ENCODE results near the gene LMNA. TPM values are rescaled to one million over a fixed set of nuclear protein-coding genes. Genes with fewer than 3 reads are reported as not detected.

Gene LMNA
- total RNA-seq, 2 experiments from 2014 or later: 93.6 to 101 TPM

GRCh38 chr1:156144742-156145141 lies 30.2 kb downstream of the LMNA start:
- H3K27ac Mint-ChIP-seq: no peak overlapping the region
- H3K4me3 Mint-ChIP-seq: no peak overlapping the region
- DNase-seq: no peak
- ChIA-PET CTCF (interaction anchor here (0.9 to 11.5 kb wide), 5 partner anchors 53 to 174 kb away, joined by 3 to 179 read pairs (median 6); no protein-coding TSS in a partner anchor), POLR2A (interaction anchor here (1.1 to 4.7 kb wide), 2 partner anchors 68 to 138 kb away, joined by 5 to 28 read pairs; partner anchors contain the start of genes PMF1 and SMG5)
- H3K27me3 Mint-ChIP-seq: no peaks in the 10 kb centered on the region
- no peaks in the 10 kb centered on the region for H3K9me3 Mint-ChIP-seq
- H3K36me3 Mint-ChIP-seq (ENCODE audit: low read depth): no peaks in the 10 kb centered on the region
- peaks cover 29% of the 10 kb centered on the region for H3K4me1 Mint-ChIP-seq

GRCh38 chr1:156145650-156146019 lies 31.1 kb downstream of the LMNA start:
- no peaks in the 10 kb centered on the region for H3K36me3 Mint-ChIP-seq (ENCODE audit: low read depth)
- ChIA-PET CTCF (interaction anchor here (0.6 to 11.5 kb wide), 17 partner anchors 10 to 173 kb away, joined by 3 to 179 read pairs (median 5); partner anchors contain the start of genes PMF1 and SLC25A44), POLR2A (interaction anchor here (0.7 to 4.7 kb wide), 7 partner anchors 11 to 173 kb away, joined by 3 to 43 read pairs (median 5); partner anchors contain the start of genes PMF1 and SMG5)
- H3K9me3 Mint-ChIP-seq: no peaks in the 10 kb centered on the region
- H3K27me3 Mint-ChIP-seq: no peaks in the 10 kb centered on the region
- no peak overlapping the region for H3K4me3 Mint-ChIP-seq
- H3K27ac Mint-ChIP-seq: peak overlapping the region; percentile 68
- no peak for DNase-seq
- peaks cover 29% of the 10 kb centered on the region for H3K4me1 Mint-ChIP-seq

DNA sequence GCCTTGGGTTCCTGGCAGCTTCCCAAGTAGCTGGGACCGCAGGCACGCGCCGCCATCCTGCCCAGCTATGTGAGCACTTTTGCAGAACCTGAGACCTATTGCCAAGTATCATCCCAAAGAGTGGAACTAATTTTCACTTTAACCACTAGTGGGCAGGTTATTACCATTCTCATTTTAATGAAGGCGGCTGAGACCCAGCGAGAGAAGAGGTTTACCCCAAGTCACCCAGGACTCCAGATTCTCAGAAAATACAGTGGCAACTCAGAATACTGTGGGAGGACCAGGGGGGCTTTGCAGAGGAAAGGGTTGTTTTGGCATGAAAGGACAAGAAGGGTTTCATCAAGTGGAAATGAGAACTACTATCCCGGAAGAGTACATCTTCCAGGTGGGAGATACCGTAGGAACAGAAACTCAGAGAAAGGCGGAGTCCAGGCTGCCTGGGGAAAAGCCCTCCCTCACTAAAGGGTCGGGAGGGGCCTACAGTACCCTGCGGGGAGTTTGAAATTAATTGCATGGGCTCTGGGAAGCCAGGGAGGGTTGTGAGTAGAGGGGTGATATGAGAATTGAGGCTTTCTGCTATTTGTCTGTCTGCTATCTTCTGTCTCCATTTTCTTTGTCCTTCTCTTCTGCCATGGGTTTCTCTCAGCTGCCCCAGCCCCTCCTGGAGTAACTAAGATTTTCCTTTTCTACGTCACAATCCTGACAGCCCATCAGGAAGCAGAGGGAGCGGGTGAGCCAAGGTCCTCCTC lies 31.7 kb downstream of the LMNA start:
- Mint-ChIP-seq H3K4me1 (peaks cover 29% of the 10 kb centered on the region), H3K9me3 (no peaks in the 10 kb centered on the region), H3K27ac (peak overlapping the region; percentile 68), H3K27me3 (no peaks in the 10 kb centered on the region), H3K36me3 (ENCODE audit: low read depth) (no peaks in the 10 kb centered on the region), H3K4me3 (peak overlapping the region; percentile 23)
- ChIA-PET POLR2A (interaction anchor here (0.7 to 4.7 kb wide), 9 partner anchors 12 to 173 kb away, joined by 3 to 43 read pairs (median 6); partner anchors contain the start of genes PMF1, SLC25A44 and SMG5), CTCF (interaction anchor here (0.6 to 11.5 kb wide), 17 partner anchors 9 to 173 kb away, joined by 3 to 179 read pairs (median 5); partner anchors contain the start of genes PMF1 and SLC25A44)
- DNase-seq: peak; percentile 54

DNA sequence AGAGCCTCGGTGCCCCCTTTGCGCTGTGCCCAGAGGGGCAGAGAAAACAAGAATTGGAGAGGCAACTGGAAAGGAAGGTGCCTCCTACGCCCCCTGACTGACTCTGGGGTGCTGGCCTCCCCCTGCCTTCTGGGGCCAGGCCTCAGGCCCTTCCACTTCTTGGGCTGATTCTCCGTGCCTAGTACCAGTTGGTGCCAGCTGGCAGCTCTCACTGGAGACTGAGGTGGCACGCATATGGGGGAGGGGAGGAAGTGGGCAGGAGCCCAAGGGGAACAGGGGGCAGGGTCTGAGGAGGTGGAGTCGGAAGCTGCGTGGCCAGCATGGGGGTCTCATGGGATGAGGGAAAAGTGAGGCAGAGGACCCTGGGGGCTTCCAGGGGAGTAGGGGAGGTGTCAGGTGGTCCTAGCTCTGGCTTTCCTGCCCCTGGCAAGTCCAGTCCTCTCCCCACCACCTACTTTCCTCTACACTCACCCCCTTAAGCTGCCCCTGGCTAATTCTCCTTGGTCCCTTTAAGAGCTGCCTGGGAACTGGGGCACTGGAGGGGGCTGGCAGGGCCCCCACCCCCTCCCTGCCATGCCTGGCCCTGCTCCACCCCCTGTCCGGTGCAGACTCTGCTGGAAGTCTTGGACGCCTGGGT lies 32.4 kb downstream of the LMNA start:
- no peaks in the 10 kb centered on the region for H3K27me3 Mint-ChIP-seq
- H3K27ac Mint-ChIP-seq: peak overlapping the region; percentile 68
- POLR2A ChIA-PET: interaction anchor here (1.3 to 4.7 kb wide), 7 partner anchors 13 to 135 kb away, joined by 4 to 43 read pairs (median 8); partner anchors contain the start of genes PMF1, SLC25A44 and SMG5
- no peak for DNase-seq
- CTCF ChIA-PET: interaction anchor here (1.2 to 11.5 kb wide), 7 partner anchors 9 to 172 kb away, joined by 4 to 179 read pairs (median 6); no protein-coding TSS in a partner anchor
- H3K4me3 Mint-ChIP-seq: peak overlapping the region; percentile 23
- no peaks in the 10 kb centered on the region for H3K36me3 Mint-ChIP-seq (ENCODE audit: low read depth)
- H3K9me3 Mint-ChIP-seq: no peaks in the 10 kb centered on the region
- H3K4me1 Mint-ChIP-seq: peaks cover 29% of the 10 kb centered on the region

- CTCF ChIA-PET: interaction anchor here (0.6 to 11.5 kb wide), 10 partner anchors 12 to 452 kb away, joined by 3 to 179 read pairs (median 4); partner anchors contain the start of gene PMF1
- Mint-ChIP-seq H3K27me3 (no peaks in the 10 kb centered on the region), H3K27ac (peak overlapping the region; percentile 73), H3K4me1 (peaks cover 39% of the 10 kb centered on the region), H3K4me3 (no peak overlapping the region), H3K9me3 (no peaks in the 10 kb centered on the region), H3K36me3 (ENCODE audit: low read depth) (no peaks in the 10 kb centered on the region)
- POLR2A ChIA-PET: interaction anchor here (1.0 to 4.7 kb wide), 7 partner anchors 13 to 77 kb away, joined by 3 to 43 read pairs (median 8); partner anchors contain the start of genes PMF1 and SLC25A44
- no peak for DNase-seq
Observed at GRCh38 chr1:156148216-156148615, 33.7 kb downstream of the LMNA start.

DNA sequence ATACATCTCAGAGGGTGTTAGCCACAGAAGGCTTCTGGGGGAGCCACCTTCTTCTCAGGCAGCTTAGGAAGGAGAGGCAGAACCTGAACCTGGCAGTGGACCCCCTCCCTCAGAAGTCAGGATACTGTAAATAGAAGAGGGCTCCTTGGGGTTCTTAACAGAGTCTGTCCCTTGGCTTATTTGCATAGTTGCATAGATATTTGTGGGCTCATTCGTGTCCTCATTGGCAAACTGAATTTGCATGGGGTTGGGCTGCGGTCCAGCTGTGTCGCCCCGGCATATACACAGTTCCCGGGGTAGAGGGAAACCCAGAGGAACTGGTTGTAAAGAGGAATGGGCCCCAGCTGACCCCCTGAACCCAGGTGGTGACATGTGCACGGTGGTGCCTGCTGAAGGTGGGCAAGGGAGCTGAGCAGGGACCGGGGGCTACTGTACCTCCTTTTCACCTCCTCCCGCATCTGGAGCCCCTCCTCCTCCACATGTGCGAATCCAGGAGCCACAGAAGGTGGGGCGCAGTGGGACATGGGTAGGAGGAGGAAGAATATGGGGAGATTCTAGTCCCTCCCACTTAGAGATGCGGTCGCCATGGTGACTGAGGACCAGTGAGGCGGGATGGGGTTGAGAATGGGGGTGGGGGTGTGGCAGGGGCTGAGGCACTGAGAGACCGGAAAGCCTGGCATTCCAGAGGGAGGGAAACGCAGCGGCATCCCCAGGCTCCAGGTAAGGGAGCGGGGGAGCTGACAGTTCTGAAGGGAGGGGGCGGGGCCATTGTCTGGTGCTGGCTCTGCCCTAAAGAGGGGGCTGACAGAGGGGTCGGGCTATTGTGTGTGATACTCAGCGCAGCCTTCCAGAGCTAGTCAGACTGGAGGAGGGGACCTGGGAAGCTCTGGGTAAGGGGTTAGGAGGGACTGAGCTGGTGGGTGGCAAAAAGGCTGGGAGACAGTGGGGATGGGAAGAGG lies 35.1 kb downstream of the LMNA start:
- Mint-ChIP-seq H3K9me3 (no peaks in the 10 kb centered on the region), H3K4me1 (peaks cover 49% of the 10 kb centered on the region), H3K36me3 (ENCODE audit: low read depth) (no peaks in the 10 kb centered on the region), H3K4me3 (no peak overlapping the region), H3K27me3 (no peaks in the 10 kb centered on the region), H3K27ac (no peak overlapping the region)
- DNase-seq: no peak
- POLR2A ChIA-PET: interaction anchor here (0.6 to 4.7 kb wide), 7 partner anchors 16 to 143 kb away, joined by 3 to 28 read pairs (median 5); partner anchors contain the start of genes PMF1 and TMEM79
- CTCF ChIA-PET: interaction anchor here (1.1 to 11.5 kb wide), 4 partner anchors 48 to 169 kb away, joined by 3 to 179 read pairs (median 14); no protein-coding TSS in a partner anchor

GRCh38 chr1:156150333-156151011 lies 36.0 kb downstream of the LMNA start:
- Mint-ChIP-seq H3K9me3 (no peaks in the 10 kb centered on the region), H3K36me3 (ENCODE audit: low read depth) (no peaks in the 10 kb centered on the region), H3K4me1 (peaks cover 55% of the 10 kb centered on the region), H3K27me3 (no peaks in the 10 kb centered on the region), H3K27ac (no peak overlapping the region), H3K4me3 (no peak overlapping the region)
- DNase-seq: no peak
- ChIA-PET POLR2A (interaction anchor here (0.7 to 1.8 kb wide), 6 partner anchors 43 to 144 kb away, joined by 3 to 6 read pairs (median 4); partner anchors contain the start of genes PMF1, SLC25A44 and TMEM79), CTCF (interaction anchor here (1.1 to 11.5 kb wide), 3 partner anchors 47 to 74 kb away, joined by 3 to 179 read pairs (median 3); no protein-coding TSS in a partner anchor)

DNA sequence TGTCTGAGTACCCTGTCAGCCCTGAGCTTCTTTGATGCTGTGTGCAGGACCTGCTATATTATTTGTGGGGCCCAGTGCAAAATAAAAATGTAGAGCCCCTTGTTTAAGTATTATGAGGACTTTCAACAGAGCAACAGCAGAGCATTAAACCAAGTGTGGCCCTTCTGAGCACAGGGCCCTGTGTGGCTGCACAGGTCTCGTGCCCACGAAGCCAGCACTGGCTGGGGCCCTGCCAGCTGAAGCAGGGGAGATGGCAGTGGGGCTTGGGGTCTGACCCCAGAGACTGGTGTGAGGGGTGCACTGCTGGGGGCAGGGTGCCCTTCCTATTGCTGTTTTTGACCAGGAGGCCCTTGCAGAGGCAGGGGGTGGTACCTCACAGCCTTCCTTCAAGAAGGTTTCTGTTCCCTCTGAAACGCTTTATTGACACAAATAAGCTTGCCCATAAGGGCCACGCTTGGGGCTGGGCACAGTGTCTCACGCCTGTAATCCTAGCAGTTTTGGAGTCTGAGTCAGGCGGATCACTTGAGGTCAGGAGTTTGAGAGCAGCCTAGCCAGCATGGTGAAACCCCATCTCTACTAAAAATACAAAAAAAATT lies 36.7 kb downstream of the LMNA start:
- POLR2A ChIA-PET: interaction anchor here (1.1 to 2.0 kb wide), 5 partner anchors 42 to 74 kb away, joined by 4 to 7 read pairs (median 5); partner anchors contain the start of genes PMF1 and SLC25A44
- CTCF ChIA-PET: interaction anchor here (0.6 to 11.5 kb wide), 4 partner anchors 46 to 73 kb away, joined by 3 to 179 read pairs (median 4); no protein-coding TSS in a partner anchor
- no peak for DNase-seq
- H3K27me3 Mint-ChIP-seq: no peaks in the 10 kb centered on the region
- H3K9me3 Mint-ChIP-seq: no peaks in the 10 kb centered on the region
- H3K4me1 Mint-ChIP-seq: peaks cover 54% of the 10 kb centered on the region
- no peak overlapping the region for H3K4me3 Mint-ChIP-seq
- no peak overlapping the region for H3K27ac Mint-ChIP-seq
- H3K36me3 Mint-ChIP-seq (ENCODE audit: low read depth): no peaks in the 10 kb centered on the region

GRCh38 chr1:156152628-156153027 lies 38.1 kb downstream of the LMNA start:
- H3K4me1 Mint-ChIP-seq: peaks cover 58% of the 10 kb centered on the region
- no peak for DNase-seq
- ChIA-PET CTCF (interaction anchor here (1.1 kb wide), 1 partner anchor 72 kb away, joined by 3 read pairs; no protein-coding TSS in a partner anchor), POLR2A (interaction anchor here (2.0 kb wide), 1 partner anchor 61 kb away, joined by 7 read pairs; the partner anchor contains the start of gene PMF1)
- no peaks in the 10 kb centered on the region for H3K9me3 Mint-ChIP-seq
- H3K27ac Mint-ChIP-seq: no peak overlapping the region
- H3K4me3 Mint-ChIP-seq: no peak overlapping the region
- H3K36me3 Mint-ChIP-seq (ENCODE audit: low read depth): no peaks in the 10 kb centered on the region
- no peaks in the 10 kb centered on the region for H3K27me3 Mint-ChIP-seq

DNA sequence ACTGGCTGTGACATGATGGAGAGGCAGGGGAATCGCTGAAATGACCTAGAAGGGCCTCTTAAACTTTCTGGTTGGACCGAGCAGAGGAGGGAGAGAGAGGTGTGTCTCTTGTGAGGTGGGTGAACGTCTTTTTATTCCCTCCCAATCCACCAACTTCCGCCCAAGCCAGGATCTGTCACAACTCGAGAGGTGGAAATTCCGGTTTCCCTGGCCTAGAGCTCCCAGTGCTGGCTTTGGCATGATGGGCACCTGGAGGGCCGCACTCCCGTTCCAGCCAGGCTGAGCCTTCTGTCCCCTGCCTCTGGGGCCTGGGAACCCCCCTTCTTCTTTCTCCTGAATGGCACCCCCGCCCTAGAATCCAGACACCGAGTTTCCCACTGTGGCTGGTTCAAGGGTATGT lies 38.9 kb downstream of the LMNA start, which contains the start of gene SEMA4A:
Gene SEMA4A (plus strand): TSS at position 224 of the 400 bp plus-strand sequence. CDS start 994 bp downstream, outside the sequence.
- Mint-ChIP-seq H3K36me3 (ENCODE audit: low read depth) (peaks cover 4% of the 10 kb centered on the region), H3K27ac (peak within 1 kb of the TSS; percentile 71), H3K9me3 (no peaks in the 10 kb centered on the region), H3K27me3 (no peaks in the 10 kb centered on the region), H3K4me1 (peaks cover 58% of the 10 kb centered on the region), H3K4me3 (peak within 1 kb of the TSS; percentile 76)
- ChIA-PET POLR2A (interaction anchor here (1.0 to 3.2 kb wide), 5 partner anchors 40 to 129 kb away, joined by 3 to 16 read pairs (median 7); partner anchors contain the start of genes PMF1, SLC25A44 and SMG5), CTCF (interaction anchor here (1.3 to 2.3 kb wide), 2 partner anchors 11 to 72 kb away, joined by 5 to 6 read pairs; no protein-coding TSS in a partner anchor)
- no peak for DNase-seq

Measured in activated CD4-positive, alpha-beta memory T cell treated with anti-CD3 and anti-CD28 coated beads, Interleukin-2, amount 10 ng/mL, durations not matched to agents 7 days and 5 days (primary cell).